ENCODE measurements around the gene TTC12. TPM values are rescaled to one million over a fixed set of nuclear protein-coding genes. Genes with fewer than 3 reads are reported as not detected.

Gene TTC12
- total RNA-seq, 1 donor from 2014 or later, result 30.4 TPM

DNA sequence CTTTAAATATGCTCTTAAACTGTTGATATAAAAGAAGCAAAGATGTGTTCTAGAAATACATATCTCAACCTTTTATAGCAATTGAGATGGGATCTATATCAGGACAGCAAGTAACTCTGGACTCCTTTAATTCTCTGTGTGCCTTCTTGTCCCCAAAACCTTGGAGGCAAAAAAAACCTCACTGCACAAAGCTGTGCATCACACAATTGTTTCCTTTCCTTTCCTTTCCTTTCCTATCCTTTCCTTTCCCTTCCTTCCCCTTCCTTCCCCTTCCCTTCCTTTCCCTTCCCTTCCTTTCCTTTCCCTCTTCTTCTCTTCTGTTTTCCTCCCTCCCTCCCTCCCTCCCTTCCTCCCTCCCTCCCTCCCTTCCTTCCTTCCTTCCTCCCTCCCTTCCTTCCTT is 9.5 kb upstream of the TTC12 start:
- Mint-ChIP-seq H3K4me3 (ENCODE audit: low read depth) (no peak overlapping the region), H3K9me3 (ENCODE audit: low read depth) (no peaks in the 10 kb centered on the region), H3K36me3 (ENCODE audit: insufficient read depth) (no peaks in the 10 kb centered on the region), H3K27me3 (peaks cover 27% of the 10 kb centered on the region), H3K4me1 (ENCODE audit: low read depth) (no peaks in the 10 kb centered on the region), H3K27ac (no peak overlapping the region)
- TF ChIP-seq, protein P1, sequence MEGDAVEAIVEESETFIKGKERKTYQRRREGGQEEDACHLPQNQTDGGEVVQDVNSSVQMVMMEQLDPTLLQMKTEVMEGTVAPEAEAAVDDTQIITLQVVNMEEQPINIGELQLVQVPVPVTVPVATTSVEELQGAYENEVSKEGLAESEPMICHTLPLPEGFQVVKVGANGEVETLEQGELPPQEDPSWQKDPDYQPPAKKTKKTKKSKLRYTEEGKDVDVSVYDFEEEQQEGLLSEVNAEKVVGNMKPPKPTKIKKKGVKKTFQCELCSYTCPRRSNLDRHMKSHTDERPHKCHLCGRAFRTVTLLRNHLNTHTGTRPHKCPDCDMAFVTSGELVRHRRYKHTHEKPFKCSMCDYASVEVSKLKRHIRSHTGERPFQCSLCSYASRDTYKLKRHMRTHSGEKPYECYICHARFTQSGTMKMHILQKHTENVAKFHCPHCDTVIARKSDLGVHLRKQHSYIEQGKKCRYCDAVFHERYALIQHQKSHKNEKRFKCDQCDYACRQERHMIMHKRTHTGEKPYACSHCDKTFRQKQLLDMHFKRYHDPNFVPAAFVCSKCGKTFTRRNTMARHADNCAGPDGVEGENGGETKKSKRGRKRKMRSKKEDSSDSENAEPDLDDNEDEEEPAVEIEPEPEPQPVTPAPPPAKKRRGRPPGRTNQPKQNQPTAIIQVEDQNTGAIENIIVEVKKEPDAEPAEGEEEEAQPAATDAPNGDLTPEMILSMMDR (IDR thresholded peaks at IDR 0.05; ENCODE audit: unreplicated experiment), result no peak
- DNase-seq (ENCODE audit: low spot score, unreplicated experiment), result no peak

DNA sequence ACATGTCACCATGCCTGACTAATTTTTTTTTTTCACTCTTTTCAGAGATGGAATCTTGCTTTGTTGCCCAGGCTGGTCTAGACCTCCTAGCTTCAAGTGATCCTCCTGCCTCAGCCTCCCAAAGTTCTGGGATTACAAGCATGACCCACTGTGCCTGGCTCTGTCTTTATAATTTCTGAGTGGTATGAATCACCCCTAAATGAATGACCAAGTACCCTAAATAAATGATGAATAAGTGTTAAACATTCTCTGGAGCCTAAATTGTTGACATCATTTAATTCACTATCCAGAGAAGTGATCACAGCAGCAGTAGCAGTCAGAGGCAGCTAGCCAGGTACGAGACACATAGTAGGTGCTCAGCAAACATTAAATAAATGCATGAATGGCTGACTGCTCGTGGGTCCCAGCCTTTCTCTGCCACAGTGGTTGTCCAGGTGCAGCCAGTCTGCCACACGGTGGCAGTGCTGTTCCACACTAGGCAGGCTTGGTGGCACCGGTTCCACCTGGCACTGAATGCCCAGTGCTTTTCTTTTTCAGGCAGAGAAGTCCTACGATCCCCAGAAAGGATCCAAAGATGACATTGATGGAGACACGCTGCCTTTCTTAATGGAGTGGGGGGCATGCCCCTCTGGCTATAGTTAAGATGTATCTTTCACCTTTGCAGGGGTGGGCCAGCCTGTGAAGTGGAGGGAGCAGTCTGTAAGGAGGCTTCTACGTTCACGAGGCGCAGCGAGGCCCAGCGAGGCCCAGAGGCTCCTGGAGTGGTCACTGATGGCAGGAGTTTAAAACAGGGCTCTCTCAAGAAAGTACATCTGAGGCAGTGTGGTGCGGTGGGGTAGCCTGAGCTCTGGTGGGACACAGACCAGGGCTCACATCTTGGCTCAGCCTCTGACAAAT is 8.7 kb upstream of the TTC12 start:
- H3K4me3 Mint-ChIP-seq (ENCODE audit: low read depth), result no peak overlapping the region
- no peaks in the 10 kb centered on the region for H3K9me3 Mint-ChIP-seq (ENCODE audit: low read depth)
- TF ChIP-seq, protein P1 (IDR thresholded peaks at IDR 0.05; ENCODE audit: unreplicated experiment), result peak; percentile 97
- no peak overlapping the region for H3K27ac Mint-ChIP-seq
- H3K36me3 Mint-ChIP-seq (ENCODE audit: insufficient read depth), result no peaks in the 10 kb centered on the region
- DNase-seq (ENCODE audit: low spot score, unreplicated experiment), result peak; percentile 64
- H3K4me1 Mint-ChIP-seq (ENCODE audit: low read depth), result no peaks in the 10 kb centered on the region
- H3K27me3 Mint-ChIP-seq, result peaks cover 27% of the 10 kb centered on the region

DNA sequence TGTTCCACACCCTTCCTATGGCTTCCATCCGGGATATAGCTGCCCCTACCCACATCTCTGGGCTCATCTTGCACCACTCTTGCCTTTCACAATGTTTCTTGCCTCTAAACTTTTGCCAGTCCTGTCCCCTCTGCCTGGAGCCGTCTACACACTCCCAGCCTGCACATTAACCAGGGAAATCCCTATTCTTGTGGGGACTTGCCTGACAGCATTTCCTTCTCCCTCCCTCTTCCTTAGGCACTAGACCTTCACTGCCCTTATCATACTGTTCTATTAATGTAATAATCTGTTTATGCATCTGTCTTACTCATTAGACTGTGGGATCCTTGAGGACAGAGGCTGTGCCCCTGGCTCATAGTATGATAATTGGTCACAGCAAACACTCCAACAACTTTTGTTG is 5.8 kb upstream of the TTC12 start:
- Mint-ChIP-seq H3K27ac (no peak overlapping the region), H3K27me3 (peaks cover 35% of the 10 kb centered on the region), H3K4me1 (ENCODE audit: low read depth) (no peaks in the 10 kb centered on the region), H3K36me3 (ENCODE audit: insufficient read depth) (no peaks in the 10 kb centered on the region), H3K4me3 (ENCODE audit: low read depth) (no peak overlapping the region), H3K9me3 (ENCODE audit: low read depth) (no peaks in the 10 kb centered on the region)
- TF ChIP-seq, protein P1 (IDR thresholded peaks at IDR 0.05; ENCODE audit: unreplicated experiment), result no peak
- no peak for DNase-seq (ENCODE audit: low spot score, unreplicated experiment)

DNA sequence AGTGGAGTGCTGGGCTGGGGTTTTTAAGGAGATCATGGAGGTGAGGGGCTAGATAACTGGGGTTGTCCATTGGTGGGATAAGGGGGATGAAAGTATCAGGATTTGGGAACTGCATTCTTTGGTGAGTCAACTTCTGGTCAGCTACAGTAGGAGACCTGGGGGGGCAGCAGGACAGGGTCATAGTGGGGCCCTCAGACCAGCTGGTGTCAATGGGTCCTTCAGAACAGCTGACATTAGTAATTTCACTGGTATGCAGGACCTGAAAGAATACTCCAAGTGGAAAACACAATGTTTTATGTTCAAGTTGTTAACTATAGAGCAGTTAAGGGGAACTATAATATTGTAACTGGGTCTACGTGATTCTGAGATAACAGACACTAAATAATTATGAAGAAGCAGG is 2.8 kb upstream of the TTC12 start:
- TF ChIP-seq, protein P1 (IDR thresholded peaks at IDR 0.05; ENCODE audit: unreplicated experiment), result no peak
- peaks cover 11% of the 10 kb centered on the region for H3K4me1 Mint-ChIP-seq (ENCODE audit: low read depth)
- DNase-seq (ENCODE audit: low spot score, unreplicated experiment), result no peak

GRCh38 chr11:113313601-113314000 is 782 bp upstream of the TTC12 start:
- H3K4me3 Mint-ChIP-seq (ENCODE audit: low read depth), result peak overlapping the region; percentile 32
- H3K9me3 Mint-ChIP-seq (ENCODE audit: low read depth), result peaks cover 3% of the 10 kb centered on the region
- peaks cover 14% of the 10 kb centered on the region for H3K36me3 Mint-ChIP-seq (ENCODE audit: insufficient read depth)

More for the DNA sequence above, 2.8 kb upstream of the TTC12 start:
- Mint-ChIP-seq H3K27ac (no peak overlapping the region), H3K9me3 (ENCODE audit: low read depth) (no peaks in the 10 kb centered on the region), H3K4me3 (ENCODE audit: low read depth) (no peak overlapping the region), H3K27me3 (peaks cover 28% of the 10 kb centered on the region), H3K36me3 (ENCODE audit: insufficient read depth) (no peaks in the 10 kb centered on the region)

More at GRCh38 chr11:113313601-113314000, 782 bp upstream of the TTC12 start:
- TF ChIP-seq, protein P1 (IDR thresholded peaks at IDR 0.05; ENCODE audit: unreplicated experiment), result no peak
- Mint-ChIP-seq H3K27ac (no peak overlapping the region), H3K27me3 (peaks cover 19% of the 10 kb centered on the region), H3K4me1 (ENCODE audit: low read depth) (peaks cover 11% of the 10 kb centered on the region)
- no peak for DNase-seq (ENCODE audit: low spot score, unreplicated experiment)

Data from progenitor cell of endocrine pancreas (in vitro differentiated cells).